H1 (cell line): Measurements from ENCODE around the gene ENTPD8. TPM values are rescaled to one million over a fixed set of nuclear protein-coding genes. Genes with fewer than 3 reads are reported as not detected.

Experiments
- CHD2 ChIP-seq: IDR thresholded peaks from 2 replicates; pipeline ENCODE4 v1.6.1; 2012; ENCODE audit warnings: low read length, improper control_type of control experiment
- RXRA ChIP-seq: IDR thresholded peaks from 2 replicates; pipeline ENCODE4 v1.6.1; 2011; ENCODE audit warnings: low read depth, mild to moderate bottlenecking, low read length, moderate library complexity; ENCODE audit not compliant: insufficient read depth
- SIRT6 ChIP-seq: IDR thresholded peaks from one replicate; pipeline ENCODE4 v1.7.1; 2012; ENCODE audit warnings: low read length, inconsistent platforms
- SP4 ChIP-seq: IDR thresholded peaks from 2 replicates; pipeline ENCODE4 v1.6.1; 2012; ENCODE audit warnings: low read length, inconsistent platforms
- polyA plus RNA-seq, 7 experiments: library from polyadenylated mRNA; depleted of rRNA in 3 of 7; stranded (reverse) in 5 of 7; unstranded in 2 of 7; fragments of >200 nt in 5 of 7; fragments of 200-250 nt in 2 of 7; gene quantifications; 1 replicate in 5 of 7; 2 replicates in 1 of 7; 4 replicates in 1 of 7; pipeline versions ENCODE4 v1.2.1 to v1.2.3, GENCODE V29; 2011 to 2013; ENCODE audit warnings: missing spikeins in 2 of 7, mixed read lengths in 2 of 7
- total RNA-seq: library from RNA; stranded (reverse); fragmentation: NEBNext Ultra II Directional; extraction: Animal tissue kit (Norgen Biotek cat#: 25700); gene quantifications from 2 replicates; pipeline ENCODE4 v1.2.1, GENCODE V29; 2021

Gene ENTPD8
- total and polyA plus RNA-seq, 2 of the 8 experiments (the other 6 are each of a cell fraction or from before 2014, with no cell fraction given), result 0.48 to 0.51 TPM

GRCh38 chr9:137480686-137481683 lies 39.8 kb upstream of the ENTPD8 start (continued):
- TF ChIP-seq CHD2 (no peak), SP4 (no peak), SIRT6 (no peak), RXRA (no peak)
